PC-3 (cell line): Measurements from ENCODE around the gene UBE3D. TPM values are rescaled to one million over a fixed set of nuclear protein-coding genes. Genes with fewer than 3 reads are reported as not detected.

Experiments used
- ATAC-seq: fragments of 200-7000 bp; cut with Tn5 transposase; 2 replicates; pipeline ENCODE4 v1.9.1; 2020; ENCODE audit warnings: mild to moderate bottlenecking, moderate library complexity
- BruUV-seq: library from RNA; stranded (reverse); fragments of 400-500 nt; replicated peaks from 2 replicates; lab custom pipeline; 2021; lab: Mats Ljungman, UMichigan
- CTCF ChIA-PET: fragments of 300-600 bp; sonication (Branson Sonifier 250); formaldehyde crosslinking; loops from one replicate; lab custom pipeline; 2022; ENCODE audit warnings: antibody characterized with exemption; lab: Charles Lee
- POLR2A ChIA-PET: fragments of 300-600 bp; sonication (Branson Sonifier 250); formaldehyde crosslinking; loops from one replicate; lab custom pipeline; 2022; ENCODE audit warnings: antibody characterized with exemption; ENCODE audit not compliant: unreplicated experiment; lab: Charles Lee
- DNase-seq: peaks from one replicate; pipeline ENCODE4 v3.0.0-alpha.2; 2015
- H2AFZ ChIP-seq: fragments of 300-600 bp; sonication (generic); 2 replicates; pipeline ENCODE4 v1.6.0; 2016; ENCODE audit warnings: antibody characterized with exemption, low read length
- H3F3A ChIP-seq: fragments of 300-600 bp; sonication (generic); one replicate; pipeline ENCODE4 v1.6.0; 2017; ENCODE audit warnings: antibody characterized with exemption, low read length, control low read depth, mild to moderate bottlenecking; ENCODE audit not compliant: unreplicated experiment
- H3K27ac ChIP-seq: fragments of 300-600 bp; sonication (generic); 2 replicates; pipeline ENCODE4 v1.5.1; 2016; ENCODE audit warnings: mild to moderate bottlenecking, low read length
- H3K27me3 ChIP-seq: fragments of 300-600 bp; sonication (generic); 2 replicates; pipeline ENCODE4 v1.6.1; 2016; ENCODE audit warnings: low read length, mixed read lengths
- H3K36me3 ChIP-seq: fragments of 300-600 bp; sonication (generic); 2 replicates; pipeline ENCODE4 v1.6.1; 2016; ENCODE audit warnings: low read depth, mixed run types, low read length, mixed read lengths
- H3K4me1 ChIP-seq: fragments of 300-600 bp; sonication (generic); 2 replicates; pipeline ENCODE4 v1.5.1; 2016; ENCODE audit warnings: low read length; ENCODE audit not compliant: insufficient read depth
- H3K4me2 ChIP-seq: fragments of 300-600 bp; sonication (generic); 2 replicates; pipeline ENCODE4 v1.6.0; 2016; ENCODE audit warnings: low read length
- H3K4me3 ChIP-seq: fragments of 300-600 bp; sonication (generic); 2 replicates; pipeline ENCODE4 v1.5.1; 2016; ENCODE audit warnings: mild to moderate bottlenecking, low read length, mixed read lengths
- H3K79me2 ChIP-seq: fragments of 300-600 bp; sonication (generic); 2 replicates; pipeline ENCODE4 v1.6.1; 2017; ENCODE audit warnings: low read length, mixed read lengths
- H3K9ac ChIP-seq: fragments of 300-600 bp; sonication (generic); 2 replicates; pipeline ENCODE4 v1.6.0; 2016; ENCODE audit warnings: mild to moderate bottlenecking, low read length
- H3K9me2 ChIP-seq: fragments of 300-600 bp; sonication (generic); replicated peaks from 2 replicates; pipeline ENCODE4 v1.6.1; 2016; ENCODE audit warnings: mixed run types, low read length, mixed read lengths
- H3K9me3 ChIP-seq: fragments of 300-600 bp; sonication (generic); 2 replicates; pipeline ENCODE4 v1.6.1; 2016; ENCODE audit warnings: low read length, mixed read lengths
- H4K20me1 ChIP-seq: fragments of 300-600 bp; sonication (generic); 2 replicates; pipeline ENCODE4 v1.6.1; 2016; ENCODE audit warnings: low read length, mixed read lengths
- EZH2 ChIP-seq: fragments of 300-600 bp; sonication (generic); IDR thresholded peaks from one replicate; pipeline ENCODE4 v1.6.1; 2017; ENCODE audit warnings: antibody characterized with exemption, mild to moderate bottlenecking, low read length; ENCODE audit not compliant: unreplicated experiment
- EZH2phosphoT487 ChIP-seq: fragments of 300-600 bp; sonication (generic); IDR thresholded peaks from 2 replicates; pipeline ENCODE4 v1.6.1; 2018; ENCODE audit warnings: mild to moderate bottlenecking, antibody characterized with exemption, low read length, borderline replicate concordance
- intact Hi-C: fragments of 100-400 bp; cut with micrococcal nuclease; formaldehyde crosslinking; loops from 2 replicates; pipeline ENCODE4 v1.9.0; 2023
- total RNA-seq: library from RNA; depleted of rRNA; stranded (reverse); fragments of >200 nt; gene quantifications from 2 replicates; pipeline ENCODE4 v1.2.3, GENCODE V29; 2014
- TF ChIP-seq, protein P1 (sequence below): fragments of 300-600 bp; sonication (generic); conservative IDR thresholded peaks from 2 replicates; pipeline ENCODE4 v1.5.1; 2017; ENCODE audit warnings: antibody characterized with exemption, low read depth, mild to moderate bottlenecking, low read length

UBE3D gene
- total RNA-seq, 1 experiment from 2014 or later: 5.0 TPM

DNA sequence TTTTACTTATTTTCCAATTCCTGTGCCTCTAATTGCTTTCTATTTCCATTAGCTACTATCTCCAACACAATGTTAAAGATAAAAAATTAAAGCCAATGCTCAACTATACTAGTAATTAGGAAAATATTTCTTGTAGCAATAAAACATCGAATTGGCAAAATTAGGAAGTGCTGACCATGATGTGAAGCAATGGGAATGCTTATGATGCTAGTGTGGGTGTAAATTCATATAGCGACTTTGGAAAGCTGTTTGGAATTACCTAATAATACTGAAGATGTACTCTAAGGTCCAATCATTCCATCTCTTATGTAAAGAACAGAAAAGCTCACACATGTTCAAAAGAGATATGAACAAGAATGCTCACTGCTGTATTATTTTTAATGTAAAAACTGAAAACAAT, 78.2 kb downstream of the UBE3D start:
- Histone ChIP-seq H4K20me1 (no peaks in the 10 kb centered on the region), H3K9me3 (no peaks in the 10 kb centered on the region), H3K36me3 (no peaks in the 10 kb centered on the region), H2AFZ (no peak overlapping the region), H3K79me2 (no peaks in the 10 kb centered on the region), H3K4me3 (no peak overlapping the region), H3F3A (no peaks in the 10 kb centered on the region), H3K4me1 (peaks cover 14% of the 10 kb centered on the region; the same call in 1 of the 2 replicates), H3K4me2 (no peak overlapping the region), H3K9me2 (no peaks in the 10 kb centered on the region), H3K9ac (no peak overlapping the region), H3K27me3 (no peaks in the 10 kb centered on the region), H3K27ac (no peak overlapping the region)
- DNase-seq (no peak), ATAC-seq (no peak)
- TF ChIP-seq EZH2phosphoT487: no peak
- TF ChIP-seq EZH2: no peak
- TF ChIP-seq, protein P1, sequence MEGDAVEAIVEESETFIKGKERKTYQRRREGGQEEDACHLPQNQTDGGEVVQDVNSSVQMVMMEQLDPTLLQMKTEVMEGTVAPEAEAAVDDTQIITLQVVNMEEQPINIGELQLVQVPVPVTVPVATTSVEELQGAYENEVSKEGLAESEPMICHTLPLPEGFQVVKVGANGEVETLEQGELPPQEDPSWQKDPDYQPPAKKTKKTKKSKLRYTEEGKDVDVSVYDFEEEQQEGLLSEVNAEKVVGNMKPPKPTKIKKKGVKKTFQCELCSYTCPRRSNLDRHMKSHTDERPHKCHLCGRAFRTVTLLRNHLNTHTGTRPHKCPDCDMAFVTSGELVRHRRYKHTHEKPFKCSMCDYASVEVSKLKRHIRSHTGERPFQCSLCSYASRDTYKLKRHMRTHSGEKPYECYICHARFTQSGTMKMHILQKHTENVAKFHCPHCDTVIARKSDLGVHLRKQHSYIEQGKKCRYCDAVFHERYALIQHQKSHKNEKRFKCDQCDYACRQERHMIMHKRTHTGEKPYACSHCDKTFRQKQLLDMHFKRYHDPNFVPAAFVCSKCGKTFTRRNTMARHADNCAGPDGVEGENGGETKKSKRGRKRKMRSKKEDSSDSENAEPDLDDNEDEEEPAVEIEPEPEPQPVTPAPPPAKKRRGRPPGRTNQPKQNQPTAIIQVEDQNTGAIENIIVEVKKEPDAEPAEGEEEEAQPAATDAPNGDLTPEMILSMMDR: no peak
- POLR2A ChIA-PET: no interaction called here
- CTCF ChIA-PET: no interaction called here
- intact Hi-C loops: no loop called here
- no TSS peak for BruUV-seq

GRCh38 chr6:82984720-82985119, 80.9 kb downstream of the UBE3D start:
- Histone ChIP-seq H3K4me3 (no peak overlapping the region), H3K9ac (no peak overlapping the region)
- BruUV-seq: no TSS peak

GRCh38 chr6:82980086-82980485, 85.6 kb downstream of the UBE3D start:
- ChIA-PET POLR2A (no interaction called here), CTCF (no interaction called here)
- Histone ChIP-seq H4K20me1 (no peaks in the 10 kb centered on the region), H3K4me2 (peak overlapping the region; percentile 48), H3K4me3 (no peak overlapping the region), H3F3A (no peaks in the 10 kb centered on the region), H3K4me1 (peaks cover 35% of the 10 kb centered on the region), H3K79me2 (no peaks in the 10 kb centered on the region), H3K9me2 (no peaks in the 10 kb centered on the region), H3K27ac (peak overlapping the region; percentile 73), H3K9me3 (no peaks in the 10 kb centered on the region), H3K9ac (no peak overlapping the region), H3K36me3 (no peaks in the 10 kb centered on the region), H2AFZ (no peak overlapping the region), H3K27me3 (no peaks in the 10 kb centered on the region)
- intact Hi-C loops: no loop called here
- DNase-seq (peak; percentile 69), ATAC-seq (peak; percentile 57)
- no TSS peak for BruUV-seq
- TF ChIP-seq, protein P1: no peak
- TF ChIP-seq EZH2phosphoT487 (no peak), EZH2 (no peak)

More at GRCh38 chr6:82984720-82985119, 80.9 kb downstream of the UBE3D start:
- H3K79me2 ChIP-seq: no peaks in the 10 kb centered on the region
- ChIA-PET CTCF (no interaction called here), POLR2A (no interaction called here)
- ATAC-seq: no peak
- no peaks in the 10 kb centered on the region for H3K27me3 ChIP-seq
- intact Hi-C loops: no loop called here
- no peak for DNase-seq
- peaks cover 27% of the 10 kb centered on the region for H3K4me1 ChIP-seq
- H3K9me2 ChIP-seq: no peaks in the 10 kb centered on the region
- H4K20me1 ChIP-seq: no peaks in the 10 kb centered on the region
- no peak for TF ChIP-seq EZH2
- TF ChIP-seq EZH2phosphoT487: no peak
- TF ChIP-seq, protein P1: no peak
- no peak overlapping the region for H3K4me2 ChIP-seq
- no peak overlapping the region for H3K27ac ChIP-seq
- no peaks in the 10 kb centered on the region for H3F3A ChIP-seq
- no peak overlapping the region for H2AFZ ChIP-seq
- H3K36me3 ChIP-seq: no peaks in the 10 kb centered on the region
- no peaks in the 10 kb centered on the region for H3K9me3 ChIP-seq
